Uterus (tissue), 2 donors: Measurements from ENCODE around the gene SMG5.

Experiments
- CTCF ChIP-seq, 4 experiments: fragments of 200-600 bp in 2 of 4; fragments of 450-650 bp in 2 of 4; sonication (generic) in 2 of 4; IDR thresholded peaks; one replicate each; pipeline ENCODE4 v1.5.1; 2016 to 2019; ENCODE audit warnings: antibody characterized with exemption in 4 of 4, mild to moderate bottlenecking in 2 of 4, moderate library complexity in 1 of 4
- POLR2A ChIP-seq, 2 donors: fragments of 450-650 bp; IDR thresholded peaks; one replicate each; pipeline ENCODE4 v1.6.1; 2016; ENCODE audit warnings: antibody characterized with exemption in 2 of 2, mild to moderate bottlenecking in 1 of 2, moderate library complexity in 1 of 2

- TF ChIP-seq CTCF (IDR thresholded peaks at IDR 0.05) (no peak), POLR2A (IDR thresholded peaks at IDR 0.05) (no peak)
Measured at GRCh38 chr1:156293098-156293434, 10.4 kb upstream of the SMG5 start.
